Mucosa of descending colon (tissue), 3 donors: ENCODE results near the gene PAMR1. TPM values are rescaled to one million over a fixed set of nuclear protein-coding genes. Genes with fewer than 3 reads are reported as not detected.

Source experiments
- ATAC-seq: fragments of 200-7000 bp; cut with Tn5 transposase; one replicate; pipeline ENCODE4 v1.9.1; 2020; ENCODE audit warnings: mild to moderate bottlenecking, moderate library complexity
- DNase-seq, 3 donors: peaks; one replicate each; pipeline ENCODE4 v3.0.0-alpha.2; 2020
- H3K36me3 ChIP-seq: fragments of 200-600 bp; one replicate; pipeline ENCODE4 v1.8.0; 2021; ENCODE audit warnings: low read depth, mild to moderate bottlenecking
- H3K4me1 ChIP-seq: fragments of 200-600 bp; one replicate; pipeline ENCODE4 v1.8.0; 2021; ENCODE audit warnings: low read depth, mild to moderate bottlenecking
- H3K4me3 ChIP-seq: fragments of 200-600 bp; one replicate; pipeline ENCODE4 v1.8.0; 2021; ENCODE audit warnings: mild to moderate bottlenecking
- H3K9me3 ChIP-seq: fragments of 200-600 bp; one replicate; pipeline ENCODE4 v1.8.0; 2021; ENCODE audit warnings: mild to moderate bottlenecking
- intact Hi-C, 2 donors: fragments of 100-400 bp; cut with DNase I in 1 of 2; cut with micrococcal nuclease in 1 of 2; formaldehyde crosslinking; loops; one replicate each; pipeline versions ENCODE4 v1.11.0 to v1.11.1; 2022; cut with DNase I, micrococcal nuclease
- total RNA-seq, 3 donors: library from RNA; stranded (reverse); fragmentation: NEBNext Ultra II Directional in 2 of 3; extraction: Animal tissue kit (Norgen Biotek cat#: 25700) in 2 of 3; gene quantifications; one replicate each; pipeline versions ENCODE4 v1.2.1 to v1.2.4, GENCODE V29; 2021 to 2023
- TF ChIP-seq, protein P1 (sequence below): fragments of 200-600 bp; IDR thresholded peaks from one replicate; pipeline ENCODE4 v1.8.0; 2022; ENCODE audit warnings: antibody characterized with exemption, mild to moderate bottlenecking
- donor health status: DM: no; HTN: no; CAD: no; lungs with moderate emphysema.
- donor health status: DM: no; HTN: no; CAD: no.
- donor health status: DM: no; HTN: yes; CAD: no.

The PAMR1 gene
- total RNA-seq, 3 donors from 2014 or later: 1.7 to 17.4 (median 2.3) TPM

DNA sequence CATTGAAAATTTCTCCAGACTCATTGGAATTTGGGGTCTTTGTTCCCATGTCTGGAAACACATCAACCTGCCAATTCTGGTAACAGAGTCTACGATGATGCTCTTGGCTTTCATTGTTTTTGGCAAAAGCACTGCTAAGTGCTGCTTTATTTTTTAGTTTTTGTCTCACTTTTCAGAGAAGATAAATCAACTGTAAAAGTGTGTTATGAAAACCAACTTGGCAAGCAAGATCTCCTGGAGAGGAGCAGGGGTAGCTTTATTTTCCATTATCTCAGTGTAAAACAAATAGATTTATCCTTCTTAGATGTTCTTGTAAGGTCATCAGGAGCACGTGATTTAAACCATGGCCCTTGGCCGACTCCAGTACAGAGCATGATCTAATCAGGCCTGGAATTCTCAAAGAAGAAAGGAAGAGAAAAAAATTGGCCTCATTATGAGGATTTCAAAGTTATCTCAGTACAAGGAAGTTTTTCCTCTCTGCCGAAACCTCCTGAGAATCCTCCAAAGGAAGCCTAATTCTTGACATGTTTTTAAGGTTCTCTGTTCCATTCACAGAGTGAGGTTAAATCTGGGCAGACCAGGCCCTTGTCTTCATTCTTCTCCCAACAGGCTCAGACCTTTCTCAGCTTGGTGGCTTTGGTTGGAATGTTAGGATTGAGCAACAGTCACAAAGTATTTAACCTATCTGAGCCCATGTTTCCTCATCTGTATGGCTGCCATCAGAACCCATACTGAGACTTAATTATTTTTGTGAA lies 16.4 kb upstream of the PAMR1 start:
- Histone ChIP-seq H3K4me3 (no peak overlapping the region), H3K36me3 (no peaks in the 10 kb centered on the region), H3K9me3 (no peaks in the 10 kb centered on the region), H3K4me1 (no peaks in the 10 kb centered on the region)
- DNase-seq (peak in 1 of 3 donors; percentile 24), ATAC-seq (peak; percentile 21)
- TF ChIP-seq, protein P1, sequence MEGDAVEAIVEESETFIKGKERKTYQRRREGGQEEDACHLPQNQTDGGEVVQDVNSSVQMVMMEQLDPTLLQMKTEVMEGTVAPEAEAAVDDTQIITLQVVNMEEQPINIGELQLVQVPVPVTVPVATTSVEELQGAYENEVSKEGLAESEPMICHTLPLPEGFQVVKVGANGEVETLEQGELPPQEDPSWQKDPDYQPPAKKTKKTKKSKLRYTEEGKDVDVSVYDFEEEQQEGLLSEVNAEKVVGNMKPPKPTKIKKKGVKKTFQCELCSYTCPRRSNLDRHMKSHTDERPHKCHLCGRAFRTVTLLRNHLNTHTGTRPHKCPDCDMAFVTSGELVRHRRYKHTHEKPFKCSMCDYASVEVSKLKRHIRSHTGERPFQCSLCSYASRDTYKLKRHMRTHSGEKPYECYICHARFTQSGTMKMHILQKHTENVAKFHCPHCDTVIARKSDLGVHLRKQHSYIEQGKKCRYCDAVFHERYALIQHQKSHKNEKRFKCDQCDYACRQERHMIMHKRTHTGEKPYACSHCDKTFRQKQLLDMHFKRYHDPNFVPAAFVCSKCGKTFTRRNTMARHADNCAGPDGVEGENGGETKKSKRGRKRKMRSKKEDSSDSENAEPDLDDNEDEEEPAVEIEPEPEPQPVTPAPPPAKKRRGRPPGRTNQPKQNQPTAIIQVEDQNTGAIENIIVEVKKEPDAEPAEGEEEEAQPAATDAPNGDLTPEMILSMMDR: no peak
- intact Hi-C loops: no loop called here

DNA sequence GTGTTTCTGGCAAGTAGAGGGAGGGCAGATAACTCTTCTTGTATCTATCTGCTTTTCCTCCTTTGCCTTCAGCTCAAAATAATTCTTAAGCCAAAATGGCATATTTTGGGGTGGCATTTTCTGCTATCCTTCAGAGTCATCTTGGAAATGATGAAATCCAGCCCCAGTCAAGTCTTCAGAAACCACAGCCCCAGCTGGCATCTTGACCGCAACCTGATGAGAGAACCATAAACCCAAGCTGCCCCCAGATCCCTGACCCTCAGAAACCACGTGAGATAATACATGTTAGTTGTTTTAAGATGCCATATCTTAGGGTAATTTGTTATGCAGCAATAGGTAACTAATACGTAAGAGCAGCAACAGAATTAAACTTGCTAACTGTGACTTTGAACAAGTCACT lies 15.1 kb upstream of the PAMR1 start:
- Histone ChIP-seq H3K9me3 (no peaks in the 10 kb centered on the region), H3K4me3 (no peak overlapping the region), H3K4me1 (no peaks in the 10 kb centered on the region), H3K36me3 (no peaks in the 10 kb centered on the region)
- intact Hi-C loops: no loop called here
- DNase-seq (no peak), ATAC-seq (no peak)
- TF ChIP-seq, protein P1: no peak

DNA sequence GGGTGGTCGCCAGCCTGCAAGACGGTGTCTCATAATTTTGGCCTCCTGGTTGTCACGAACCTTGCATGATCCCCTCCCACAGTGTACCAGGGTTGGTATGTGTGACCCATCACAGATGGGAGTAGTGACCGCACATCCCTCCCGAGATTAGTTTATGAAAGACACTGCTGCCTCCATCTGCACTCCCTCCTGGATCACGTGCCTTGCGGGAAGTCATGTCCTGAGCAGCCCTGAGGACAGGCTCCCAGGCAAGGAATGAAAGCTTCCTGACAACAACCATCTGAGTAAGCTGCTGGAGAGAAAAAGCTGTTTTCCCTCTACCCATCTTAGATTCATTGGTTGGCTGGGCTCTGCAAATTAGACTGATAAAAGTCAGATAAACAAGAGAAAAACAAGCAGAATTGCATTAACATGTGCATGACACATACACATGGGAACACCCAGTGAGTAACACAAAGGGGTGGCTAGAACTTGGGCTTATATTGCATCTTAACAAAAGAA lies 14.4 kb upstream of the PAMR1 start:
- Histone ChIP-seq H3K4me3 (no peak overlapping the region), H3K36me3 (no peaks in the 10 kb centered on the region), H3K4me1 (no peaks in the 10 kb centered on the region), H3K9me3 (no peaks in the 10 kb centered on the region)
- ATAC-seq (peak; percentile 53), DNase-seq (peak in 2 of 3 donors; percentile 26 to 32)
- intact Hi-C loops: no loop called here
- TF ChIP-seq, protein P1: no peak

DNA sequence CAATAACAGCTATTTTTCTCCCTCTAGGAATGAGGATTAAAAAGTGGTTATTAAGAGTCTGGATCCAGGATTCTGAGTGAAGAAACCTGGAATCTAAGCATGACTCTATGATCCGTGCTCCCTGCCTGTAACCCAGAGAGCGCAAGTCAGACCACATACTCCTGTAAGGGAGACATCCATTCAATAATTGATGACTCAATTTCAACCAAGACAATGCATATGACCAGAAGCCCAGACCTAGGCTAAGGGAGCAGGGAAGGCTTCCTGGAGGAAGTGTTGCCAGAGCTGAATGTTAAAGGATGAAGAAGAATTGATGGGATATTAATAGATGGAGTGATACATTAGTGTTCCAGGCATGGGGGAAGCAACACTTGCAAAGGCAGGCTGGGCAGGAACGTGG lies 13.8 kb upstream of the PAMR1 start:
- no peak for ATAC-seq
- Histone ChIP-seq H3K4me3 (no peak overlapping the region), H3K4me1 (no peaks in the 10 kb centered on the region), H3K9me3 (no peaks in the 10 kb centered on the region), H3K36me3 (no peaks in the 10 kb centered on the region)
- intact Hi-C loops: no loop called here
- TF ChIP-seq, protein P1: no peak
- DNase-seq: no peak

DNA sequence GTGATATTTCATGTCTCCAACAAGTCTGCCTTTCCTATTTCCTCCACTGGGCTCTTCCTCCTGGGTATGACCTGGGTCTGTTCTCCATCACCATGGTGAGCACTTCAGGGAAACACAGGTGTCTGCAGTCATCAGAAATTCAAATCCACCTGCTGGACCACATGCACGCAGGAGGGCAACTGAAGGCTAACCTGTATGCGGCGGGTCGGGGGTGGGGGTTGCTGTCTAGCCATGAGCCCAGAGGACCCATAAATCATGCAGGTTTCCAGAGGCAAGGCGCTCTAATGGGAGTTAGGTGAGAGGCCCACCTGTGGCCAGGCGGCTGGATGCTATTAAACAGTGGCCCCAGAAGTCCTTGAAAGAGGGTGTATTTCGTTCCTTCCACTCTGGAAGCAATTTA lies 11.1 kb upstream of the PAMR1 start:
- H3K9me3 ChIP-seq: no peaks in the 10 kb centered on the region
- intact Hi-C loops: no loop called here
- H3K4me3 ChIP-seq: no peak overlapping the region
- ATAC-seq (no peak), DNase-seq (no peak)
- H3K4me1 ChIP-seq: no peaks in the 10 kb centered on the region
- no peaks in the 10 kb centered on the region for H3K36me3 ChIP-seq
- TF ChIP-seq, protein P1: no peak
